AG09319 (cell line): Measurements from ENCODE around the gene SMYD3.
A peak's percentile ranks its signal among the peaks of the same experiment; 100 is the strongest.

Experiments
- DNase-seq: peaks from one replicate; pipeline ENCODE4 v3.0.0-alpha.2; 2010; ENCODE audit warnings: low read depth; ENCODE audit errors: extremely low read depth
- TF ChIP-seq, protein P1 (sequence below): IDR thresholded peaks from 2 replicates; pipeline ENCODE4 v1.5.1; 2011; ENCODE audit warnings: low read depth, mild to moderate bottlenecking, inconsistent platforms, low read length, moderate library complexity

SMYD3 gene

GRCh38 chr1:246134789-246135188 is 372.3 kb downstream of the SMYD3 start:
- no peak for DNase-seq
- TF ChIP-seq, protein P1, sequence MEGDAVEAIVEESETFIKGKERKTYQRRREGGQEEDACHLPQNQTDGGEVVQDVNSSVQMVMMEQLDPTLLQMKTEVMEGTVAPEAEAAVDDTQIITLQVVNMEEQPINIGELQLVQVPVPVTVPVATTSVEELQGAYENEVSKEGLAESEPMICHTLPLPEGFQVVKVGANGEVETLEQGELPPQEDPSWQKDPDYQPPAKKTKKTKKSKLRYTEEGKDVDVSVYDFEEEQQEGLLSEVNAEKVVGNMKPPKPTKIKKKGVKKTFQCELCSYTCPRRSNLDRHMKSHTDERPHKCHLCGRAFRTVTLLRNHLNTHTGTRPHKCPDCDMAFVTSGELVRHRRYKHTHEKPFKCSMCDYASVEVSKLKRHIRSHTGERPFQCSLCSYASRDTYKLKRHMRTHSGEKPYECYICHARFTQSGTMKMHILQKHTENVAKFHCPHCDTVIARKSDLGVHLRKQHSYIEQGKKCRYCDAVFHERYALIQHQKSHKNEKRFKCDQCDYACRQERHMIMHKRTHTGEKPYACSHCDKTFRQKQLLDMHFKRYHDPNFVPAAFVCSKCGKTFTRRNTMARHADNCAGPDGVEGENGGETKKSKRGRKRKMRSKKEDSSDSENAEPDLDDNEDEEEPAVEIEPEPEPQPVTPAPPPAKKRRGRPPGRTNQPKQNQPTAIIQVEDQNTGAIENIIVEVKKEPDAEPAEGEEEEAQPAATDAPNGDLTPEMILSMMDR = no peak

- no peak for DNase-seq
- TF ChIP-seq, protein P1 = no peak
Measured at GRCh38 chr1:246131095-246131494, 376.0 kb downstream of the SMYD3 start.

GRCh38 chr1:246128494-246129069 is 378.5 kb downstream of the SMYD3 start:
- TF ChIP-seq, protein P1 = no peak
- DNase-seq = no peak

DNA sequence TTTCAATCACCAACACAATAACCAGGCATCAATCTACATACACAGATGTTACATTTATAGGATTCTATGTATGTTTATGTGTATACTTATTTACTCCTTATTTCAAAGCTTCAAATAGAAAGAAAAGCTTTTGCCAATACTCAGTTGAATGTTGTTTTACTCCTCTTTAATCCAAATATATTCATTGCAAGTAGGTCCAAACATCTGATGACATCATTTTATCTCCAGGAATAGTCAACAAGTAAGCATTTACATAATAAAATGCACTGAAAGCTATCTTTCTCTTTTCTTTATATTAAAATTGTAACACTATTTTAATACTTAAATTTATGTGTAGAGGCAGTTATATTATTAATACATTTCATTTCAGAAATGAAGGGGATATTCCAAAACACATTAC is 380.5 kb downstream of the SMYD3 start:
- TF ChIP-seq, protein P1 = no peak
- no peak for DNase-seq

GRCh38 chr1:246122071-246122470 is 385.0 kb downstream of the SMYD3 start:
- TF ChIP-seq, protein P1 = no peak
- DNase-seq = no peak

GRCh38 chr1:246121533-246121932 is 385.5 kb downstream of the SMYD3 start:
- no peak for DNase-seq
- TF ChIP-seq, protein P1 = no peak

DNA sequence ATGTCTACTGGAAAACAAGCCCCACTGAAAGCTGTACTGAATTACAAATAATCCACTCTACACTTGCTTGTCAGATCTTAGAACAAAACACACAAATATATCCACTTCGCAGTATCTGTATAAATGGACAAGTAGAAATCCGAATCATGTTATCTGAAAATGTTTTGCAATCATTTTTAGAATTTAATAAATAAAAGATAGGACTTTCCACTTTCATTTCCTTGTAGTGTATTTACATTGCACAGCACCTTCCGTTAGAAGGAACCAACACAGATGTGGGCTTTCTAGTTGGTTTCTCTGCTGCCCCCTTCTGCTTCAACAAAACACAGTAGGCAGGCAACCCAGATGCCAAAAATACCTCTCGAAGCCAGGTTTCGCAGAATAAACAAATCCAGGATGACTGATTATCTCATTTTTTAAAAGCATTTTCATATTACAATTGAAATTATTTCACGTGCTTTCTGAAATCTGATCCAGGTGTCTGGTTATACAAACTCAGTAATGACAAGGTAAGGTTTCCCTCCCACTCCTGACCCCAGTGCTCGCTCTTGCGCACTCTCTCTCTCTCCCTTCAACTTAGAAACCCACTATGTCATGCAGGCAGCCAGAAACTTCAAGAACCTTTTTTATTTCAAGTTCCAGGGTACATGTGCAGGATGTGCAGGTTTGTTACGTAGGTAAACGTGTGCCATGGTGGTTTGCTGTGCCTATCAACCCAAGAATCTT is 389.9 kb downstream of the SMYD3 start:
- TF ChIP-seq, protein P1 = peak; percentile 60
- DNase-seq = peak; percentile 20
